Smooth muscle cell (in vitro differentiated cells): ENCODE measurements around the gene PEAK3. TPM values are rescaled to one million over a fixed set of nuclear protein-coding genes. Genes with fewer than 3 reads are reported as not detected.

Experiments used
- DNase-seq: peaks from one replicate; lab custom pipeline; 2025; ENCODE audit not compliant: unreplicated experiment; lab: John Stamatoyannopoulos, UW
- H2AFZ ChIP-seq: fragments of 200-600 bp; sonication (generic); 2 replicates; pipeline ENCODE4 v1.6.0; 2016; ENCODE audit warnings: antibody characterized with exemption, low read depth, mild to moderate bottlenecking
- H3F3A ChIP-seq: fragments of 200-600 bp; sonication (generic); 2 replicates; pipeline ENCODE4 v1.6.0; 2017; ENCODE audit warnings: antibody characterized with exemption, low read depth
- H3K27ac ChIP-seq: fragments of 200-600 bp; sonication (generic); 2 replicates; pipeline ENCODE4 v1.5.1; 2016; ENCODE audit warnings: low read depth, mild to moderate bottlenecking
- H3K27me3 ChIP-seq: fragments of 200-600 bp; sonication (generic); 2 replicates; pipeline ENCODE4 v1.6.1; 2016; ENCODE audit warnings: low read depth, mild to moderate bottlenecking
- H3K36me3 ChIP-seq: fragments of 200-600 bp; sonication (generic); 2 replicates; pipeline ENCODE4 v1.5.1; 2016; ENCODE audit warnings: low read depth
- H3K4me1 ChIP-seq: fragments of 200-600 bp; sonication (generic); 2 replicates; pipeline ENCODE4 v1.5.1; 2016; ENCODE audit warnings: low read depth
- H3K4me2 ChIP-seq: fragments of 200-600 bp; sonication (generic); 2 replicates; pipeline ENCODE4 v1.6.0; 2016; ENCODE audit warnings: mild to moderate bottlenecking
- H3K4me3 ChIP-seq: fragments of 200-600 bp; sonication (generic); 2 replicates; pipeline ENCODE4 v1.5.1; 2016; ENCODE audit warnings: mild to moderate bottlenecking
- H3K79me2 ChIP-seq: fragments of 200-600 bp; sonication (generic); 2 replicates; pipeline ENCODE4 v1.6.0; 2016; ENCODE audit warnings: low read depth, mild to moderate bottlenecking
- H3K9ac ChIP-seq: fragments of 200-600 bp; sonication (generic); 2 replicates; pipeline ENCODE4 v1.6.0; 2016; ENCODE audit warnings: low read depth
- H3K9me3 ChIP-seq: fragments of 200-600 bp; sonication (generic); replicated peaks from 2 replicates; pipeline ENCODE4 v1.5.1; 2016; ENCODE audit warnings: low read depth
- H4K20me1 ChIP-seq: fragments of 200-600 bp; sonication (generic); 2 replicates; pipeline ENCODE4 v1.6.0; 2016; ENCODE audit warnings: low read depth
- CTCF ChIP-seq: fragments of 200-600 bp; sonication (generic); IDR thresholded peaks from 2 replicates; pipeline ENCODE4 v1.5.1; 2017; ENCODE audit warnings: borderline replicate concordance, mild to moderate bottlenecking, antibody characterized with exemption; ENCODE audit not compliant: insufficient read depth, poor library complexity, severe bottlenecking
- WGBS: methylation state at CpG from one replicate; pipeline ENCODE4 v1.1.7; 2016; ENCODE audit warnings: low lambda C conversion rate; 5-methylcytosine and 5-hydroxymethylcytosine counted together
- polyA plus RNA-seq: library from polyadenylated mRNA; unstranded; fragments of >200 nt; fragmentation: Nextera tagmentation; extraction: Ambion mirVana; gene quantifications from 2 replicates; pipeline ENCODE4 v1.2.1, GENCODE V29; 2016
- total RNA-seq: library from RNA; depleted of rRNA; stranded (reverse); fragments of >200 nt; gene quantifications from 2 replicates; pipeline ENCODE4 v1.2.3, GENCODE V29; 2014

The PEAK3 gene
- total and polyA plus RNA-seq, 2 experiments from 2014 or later: 0.71 TPM; not detected in 1

- no peak overlapping the region for H2AFZ ChIP-seq
- H3K4me2 ChIP-seq: peak overlapping the region; percentile 98
- H3K27ac ChIP-seq: no peak overlapping the region
- peaks cover 28% of the 10 kb centered on the region for H3K4me1 ChIP-seq
- no peak for TF ChIP-seq CTCF
- peaks cover 50% of the 10 kb centered on the region for H4K20me1 ChIP-seq
- peaks cover 81% of the 10 kb centered on the region for H3K79me2 ChIP-seq
- no peaks in the 10 kb centered on the region for H3K36me3 ChIP-seq
- H3K9ac ChIP-seq: peak overlapping the region; percentile 89
- no peaks in the 10 kb centered on the region for H3K9me3 ChIP-seq
- WGBS: 66% methylated on average over 13 of the region's 13 CpGs
- no peaks in the 10 kb centered on the region for H3F3A ChIP-seq
- H3K4me3 ChIP-seq: peak overlapping the region; percentile 97
- DNase-seq: no peak
- no peaks in the 10 kb centered on the region for H3K27me3 ChIP-seq
Observed at GRCh38 chr19:2329501-2329916, 47.5 kb upstream of the PEAK3 start.

GRCh38 chr19:2329149-2329478, 47.1 kb upstream of the PEAK3 start:
- DNase-seq: no peak
- no peaks in the 10 kb centered on the region for H3K27me3 ChIP-seq
- H4K20me1 ChIP-seq: peaks cover 47% of the 10 kb centered on the region
- H3K79me2 ChIP-seq: peaks cover 79% of the 10 kb centered on the region
- WGBS: 9% methylated on average over 16 of the region's 16 CpGs
- peak overlapping the region; percentile 98 for H3K4me2 ChIP-seq
- peak overlapping the region; percentile 89 for H3K9ac ChIP-seq
- no peak overlapping the region for H2AFZ ChIP-seq
- H3K4me1 ChIP-seq: peaks cover 28% of the 10 kb centered on the region
- no peaks in the 10 kb centered on the region for H3K36me3 ChIP-seq
- TF ChIP-seq CTCF: no peak
- no peak overlapping the region for H3K27ac ChIP-seq
- H3K9me3 ChIP-seq: no peaks in the 10 kb centered on the region
- no peaks in the 10 kb centered on the region for H3F3A ChIP-seq
- peak overlapping the region; percentile 97 for H3K4me3 ChIP-seq

DNA sequence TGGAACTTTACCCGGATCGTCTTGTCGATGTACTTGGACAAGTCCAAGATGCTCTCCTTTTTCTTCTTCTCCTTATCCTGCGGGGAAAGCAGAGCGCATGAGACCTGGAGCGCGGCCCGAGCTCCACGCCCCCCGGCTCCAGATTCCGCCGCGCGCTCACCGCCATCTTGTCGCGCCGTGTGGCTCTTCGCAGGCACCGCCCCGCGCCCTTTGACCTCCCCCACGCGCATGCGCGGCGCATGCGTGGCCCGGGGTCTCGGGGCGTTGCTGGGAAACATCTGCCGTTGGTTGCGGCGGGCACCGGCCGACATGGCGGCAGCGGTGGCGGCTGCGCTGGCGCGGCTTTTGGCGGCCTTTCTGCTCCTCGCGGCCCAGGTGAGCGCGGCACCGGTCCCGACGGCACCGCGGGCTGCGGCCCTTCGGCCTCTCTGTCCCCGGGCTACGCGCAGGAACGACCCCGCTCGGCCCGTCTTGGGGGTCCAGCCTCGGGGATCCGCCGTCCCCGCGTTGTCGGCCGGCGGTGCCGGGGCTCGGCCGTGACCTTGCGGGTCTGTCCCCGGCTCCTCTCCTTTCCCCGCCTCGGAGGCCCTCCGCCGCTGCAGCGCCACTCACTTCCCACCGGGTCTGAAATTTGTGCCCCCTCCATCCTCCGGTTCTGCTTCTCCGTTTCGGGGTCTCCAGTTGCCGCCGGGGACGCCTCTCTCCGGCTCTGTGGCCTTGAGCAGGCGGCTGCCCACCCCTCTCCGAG, 46.6 kb upstream of the PEAK3 start, which contains the start of the genes LSM7 and SPPL2B:
Gene LSM7 (minus strand): TSS at position 186 of the 748 bp plus-strand sequence. CDS start 20 bp downstream, at position 166.
Gene SPPL2B (plus strand): TSS at position 284 of the 748 bp plus-strand sequence. CDS start 26 bp downstream, at position 310.
- H4K20me1 ChIP-seq: peaks cover 41% of the 10 kb centered on the region
- WGBS: 1% methylated on average over 85 of the region's 89 CpGs
- peak within 1 kb of the TSS; percentile 89 for H2AFZ ChIP-seq
- H3K79me2 ChIP-seq: peaks cover 74% of the 10 kb centered on the region
- H3F3A ChIP-seq: no peaks in the 10 kb centered on the region
- DNase-seq: peak; percentile 65
- H3K9ac ChIP-seq: peak within 1 kb of the TSS; percentile 89
- peak within 1 kb of the TSS; percentile 98 for H3K4me2 ChIP-seq
- no peak for TF ChIP-seq CTCF
- no peaks in the 10 kb centered on the region for H3K36me3 ChIP-seq
- H3K27ac ChIP-seq: peak within 1 kb of the TSS; percentile 79
- H3K27me3 ChIP-seq: no peaks in the 10 kb centered on the region
- H3K4me3 ChIP-seq: peak within 1 kb of the TSS; percentile 97
- H3K9me3 ChIP-seq: no peaks in the 10 kb centered on the region
- H3K4me1 ChIP-seq: peaks cover 28% of the 10 kb centered on the region
